Raji (cell line): ENCODE data around the gene IL4R.

Experiments used
- POLR2A ChIP-seq: IDR thresholded peaks from 2 replicates; pipeline ENCODE4 v1.6.1; 2011; ENCODE audit warnings: low read depth, low read length, control low read depth; ENCODE audit not compliant: insufficient read depth

IL4R gene

DNA sequence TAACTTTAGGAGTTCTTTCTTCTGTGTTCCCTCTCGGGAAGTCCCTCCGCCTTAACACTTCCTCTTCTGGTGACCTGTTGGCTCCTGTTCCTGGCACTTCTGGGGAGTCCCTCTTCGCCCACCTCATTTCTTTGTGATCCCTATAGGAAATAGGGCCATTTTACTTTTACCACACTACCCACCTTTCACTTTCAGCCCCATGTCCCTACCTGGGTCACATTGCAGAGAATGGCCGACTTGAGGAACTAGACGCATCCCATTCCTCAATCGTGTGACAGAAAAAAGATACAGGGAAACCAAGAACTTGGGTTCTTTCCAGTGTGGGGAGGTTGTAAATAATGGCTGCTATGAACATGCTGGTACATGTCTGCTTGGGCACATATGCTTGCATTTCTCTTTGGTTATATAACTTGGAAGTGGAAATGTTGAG, 94.8 kb downstream of the IL4R start:
- no peak for TF ChIP-seq POLR2A

DNA sequence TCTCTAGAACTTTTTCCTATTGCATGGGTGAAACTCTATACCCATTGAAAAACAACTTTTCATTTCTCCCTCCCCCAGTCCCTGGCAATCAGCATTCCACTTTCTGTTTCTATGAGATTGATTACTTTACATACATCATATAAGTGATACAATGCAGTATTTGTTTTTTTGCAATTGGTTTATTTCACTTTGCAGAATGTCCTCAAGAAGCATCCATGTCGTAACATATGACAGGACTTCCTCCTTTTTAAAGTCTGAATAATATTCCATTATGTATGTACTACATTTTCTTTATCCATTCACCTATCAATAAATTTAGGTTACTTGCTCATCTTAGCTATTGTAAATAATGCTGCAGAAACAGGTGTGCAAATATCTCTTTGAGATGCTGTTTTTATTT, 97.0 kb downstream of the IL4R start:
- TF ChIP-seq POLR2A, result no peak

DNA sequence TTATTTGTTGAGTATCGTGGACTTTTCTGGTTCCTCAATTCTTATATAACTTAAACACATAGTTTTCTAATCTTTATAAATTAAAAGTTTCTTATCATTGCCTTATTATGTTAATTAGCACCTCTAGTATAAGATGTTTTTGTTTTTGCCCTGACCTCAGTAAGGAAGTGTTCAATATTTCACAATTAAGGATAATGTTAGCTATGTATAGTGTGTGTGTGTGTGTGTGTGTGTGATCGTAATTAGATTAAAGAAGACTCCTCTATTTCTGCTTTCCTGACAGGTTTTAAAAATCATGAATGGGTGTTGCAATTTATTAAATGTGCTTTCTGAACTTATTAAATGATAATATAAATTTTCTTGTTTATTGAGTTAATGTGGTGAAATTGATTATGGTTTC, 100.2 kb downstream of the IL4R start:
- no peak for TF ChIP-seq POLR2A
